Stimulated activated CD8-positive, alpha-beta memory T cell treated with anti-CD3 and anti-CD28 coated beads, Interleukin-4, amount 100 ng/mL, for 48 hours (primary cell): Measurements from ENCODE around the gene SUSD1.
"Not testable (repeated sequence)": the region's sequence is repeated elsewhere in the genome, so short reads cannot be mapped to it uniquely, and the experiment has no call there.

ENCODE experiments used
- DNase-seq: peaks from one replicate; pipeline ENCODE4 v3.0.0-alpha.2; 2020

SUSD1 gene

GRCh38 chr9:112094241-112094640 is 80.9 kb downstream of the SUSD1 start:
- DNase-seq = no peak

- DNase-seq = no peak
Observed at GRCh38 chr9:112093870-112094216, 81.3 kb downstream of the SUSD1 start.

- DNase-seq = no peak
Observed at GRCh38 chr9:112093147-112093869, 81.8 kb downstream of the SUSD1 start.

GRCh38 chr9:112091810-112092209 is 83.3 kb downstream of the SUSD1 start:
- no peak for DNase-seq

GRCh38 chr9:112087506-112087905 is 87.6 kb downstream of the SUSD1 start:
- no peak for DNase-seq

GRCh38 chr9:112086627-112087026 is 88.5 kb downstream of the SUSD1 start:
- DNase-seq = no peak

- DNase-seq = no peak
Observed at GRCh38 chr9:112084907-112085306, 90.2 kb downstream of the SUSD1 start.

GRCh38 chr9:112084334-112084733 is 90.8 kb downstream of the SUSD1 start:
- DNase-seq = no peak

GRCh38 chr9:112081918-112082729 is 93.0 kb downstream of the SUSD1 start:
- DNase-seq = no peak

- DNase-seq = no peak
Observed at GRCh38 chr9:112080831-112081542, 94.1 kb downstream of the SUSD1 start.

GRCh38 chr9:112078432-112078831 is 96.7 kb downstream of the SUSD1 start:
- no peak for DNase-seq

- DNase-seq = no peak
Observed at GRCh38 chr9:112076814-112077213, 98.3 kb downstream of the SUSD1 start.

- DNase-seq = no peak
Observed at GRCh38 chr9:112075009-112075378, 100.1 kb downstream of the SUSD1 start.

GRCh38 chr9:112074250-112075008 is 100.7 kb downstream of the SUSD1 start:
- DNase-seq = peak; percentile 80

- not testable (repeated sequence) for DNase-seq
Observed at GRCh38 chr9:112073639-112074173, 101.4 kb downstream of the SUSD1 start.

- no peak for DNase-seq
Observed at GRCh38 chr9:112072721-112073638, 102.1 kb downstream of the SUSD1 start.

GRCh38 chr9:112069318-112070169 is 105.6 kb downstream of the SUSD1 start:
- no peak for DNase-seq

GRCh38 chr9:112065806-112066606 is 109.1 kb downstream of the SUSD1 start:
- DNase-seq = no peak

- no peak for DNase-seq
Observed at GRCh38 chr9:112064871-112065270, 110.2 kb downstream of the SUSD1 start.

GRCh38 chr9:112063586-112063985 is 111.5 kb downstream of the SUSD1 start:
- DNase-seq = no peak
